Measurements from ENCODE around the gene LRRC53.

Gene LRRC53, protein sequence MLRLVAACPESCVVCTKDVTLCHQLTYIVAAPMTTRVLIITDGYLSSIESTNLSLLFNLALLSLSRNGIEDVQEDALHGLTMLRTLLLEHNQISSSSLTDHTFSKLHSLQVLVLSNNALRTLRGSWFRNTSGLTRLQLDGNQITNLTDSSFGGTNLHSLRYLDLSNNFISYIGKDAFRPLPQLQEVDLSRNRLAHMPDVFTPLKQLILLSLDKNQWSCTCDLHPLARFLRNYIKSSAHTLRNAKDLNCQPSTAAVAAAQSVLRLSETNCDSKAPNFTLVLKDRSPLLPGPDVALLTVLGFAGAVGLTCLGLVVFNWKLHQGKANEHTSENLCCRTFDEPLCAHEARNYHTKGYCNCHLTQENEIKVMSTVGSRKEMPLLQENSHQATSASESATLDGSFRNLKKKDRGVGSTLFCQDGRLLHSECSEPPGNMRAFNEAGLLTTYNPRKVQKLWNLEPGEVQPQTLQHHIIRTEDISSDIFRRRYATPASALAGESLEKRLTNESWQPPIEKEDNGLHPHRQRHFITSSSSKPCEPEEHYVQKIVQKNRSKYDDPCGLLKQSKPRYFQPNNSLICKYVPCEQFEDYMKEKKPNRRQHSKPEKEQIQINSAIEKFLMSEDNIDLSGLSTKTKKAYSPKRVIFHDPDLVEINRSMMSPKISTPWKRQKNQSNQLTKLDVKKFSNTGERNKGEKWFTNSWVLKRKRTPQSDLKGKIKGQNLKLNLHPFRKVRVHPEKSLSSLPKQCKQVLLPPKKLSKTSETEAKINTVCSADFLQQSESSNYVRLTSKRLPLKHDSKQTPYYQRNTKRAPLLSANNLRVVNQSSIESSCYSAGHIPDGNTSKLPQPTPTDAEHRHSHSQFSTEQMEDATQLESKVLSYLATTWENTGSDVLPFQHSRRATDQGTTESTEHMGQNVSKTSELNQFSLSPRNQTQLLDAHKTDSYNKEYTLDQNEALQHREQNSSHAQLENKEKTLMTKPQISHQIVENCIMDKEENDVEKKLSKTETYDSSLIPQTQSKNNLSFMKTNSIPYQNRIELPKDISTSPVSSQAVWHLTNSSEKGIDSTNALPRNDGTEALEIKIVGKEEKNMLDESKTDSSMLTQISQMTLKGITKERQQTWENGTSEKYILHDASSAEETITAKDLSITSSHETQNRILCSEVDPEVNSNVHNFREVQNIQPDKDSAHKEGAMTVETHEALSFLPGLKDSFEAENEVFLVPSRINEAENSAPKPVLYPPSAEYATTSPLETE

DNA sequence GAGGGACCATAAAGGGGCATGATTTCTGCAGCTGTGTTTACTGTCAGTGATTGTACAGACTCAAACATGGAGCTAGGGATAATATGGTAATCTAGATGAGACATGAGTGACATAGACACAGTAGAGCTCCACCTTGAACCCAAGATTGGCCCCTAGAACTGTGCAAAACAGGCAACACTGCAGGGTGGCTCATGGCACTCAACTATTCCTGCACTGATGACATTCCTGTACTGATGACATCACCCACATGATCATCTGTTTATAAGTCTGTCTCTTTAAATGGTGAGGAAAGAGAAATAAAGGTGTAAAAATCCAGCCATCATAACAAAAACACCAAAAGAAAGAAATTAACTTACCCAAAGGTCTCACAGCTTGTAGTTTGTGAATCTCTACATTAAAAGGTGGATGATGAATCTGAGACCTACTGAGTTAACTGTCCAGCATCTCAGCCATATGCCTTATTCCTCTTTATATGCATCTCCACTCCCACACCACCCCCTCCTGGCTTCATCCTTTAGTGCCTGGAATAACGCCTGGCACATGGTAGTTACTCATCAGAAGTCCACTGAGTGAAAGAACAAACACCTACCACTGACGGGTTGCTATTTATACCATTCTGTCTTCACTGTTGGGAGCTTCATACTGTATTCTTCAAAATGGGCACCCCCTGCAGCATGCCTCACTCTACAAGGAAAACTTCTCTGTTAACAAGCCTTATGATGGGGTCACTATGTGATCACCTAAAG is at the start of gene LRRC53:
TSS of gene LRRC53 (minus strand) at position 442 of the 746 bp plus-strand sequence. CDS start 29,262 bp downstream, outside the sequence.
- DNase-seq (ENCODE audit: low read depth) = no peak

DNA sequence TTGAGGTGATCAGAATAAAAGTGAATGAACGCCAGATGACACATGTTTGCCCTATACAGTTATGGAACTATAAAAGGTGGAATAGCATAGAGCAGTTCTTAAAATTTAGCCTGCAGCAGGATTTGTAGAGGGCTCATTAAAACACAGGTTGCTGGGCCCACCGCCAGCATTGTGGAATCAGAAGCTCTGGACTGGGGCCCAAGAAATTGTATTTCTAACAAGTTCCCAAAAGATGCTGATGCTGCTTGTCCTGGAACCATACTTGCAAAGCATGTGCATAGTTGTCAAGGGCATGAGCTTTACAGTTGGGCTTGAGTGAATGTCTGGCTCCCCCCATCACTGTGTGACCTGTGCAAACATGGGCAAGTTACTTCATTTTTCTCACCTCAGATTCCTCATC is 37.5 kb upstream of the LRRC53 start:
- DNase-seq (ENCODE audit: low read depth) = no peak

DNA sequence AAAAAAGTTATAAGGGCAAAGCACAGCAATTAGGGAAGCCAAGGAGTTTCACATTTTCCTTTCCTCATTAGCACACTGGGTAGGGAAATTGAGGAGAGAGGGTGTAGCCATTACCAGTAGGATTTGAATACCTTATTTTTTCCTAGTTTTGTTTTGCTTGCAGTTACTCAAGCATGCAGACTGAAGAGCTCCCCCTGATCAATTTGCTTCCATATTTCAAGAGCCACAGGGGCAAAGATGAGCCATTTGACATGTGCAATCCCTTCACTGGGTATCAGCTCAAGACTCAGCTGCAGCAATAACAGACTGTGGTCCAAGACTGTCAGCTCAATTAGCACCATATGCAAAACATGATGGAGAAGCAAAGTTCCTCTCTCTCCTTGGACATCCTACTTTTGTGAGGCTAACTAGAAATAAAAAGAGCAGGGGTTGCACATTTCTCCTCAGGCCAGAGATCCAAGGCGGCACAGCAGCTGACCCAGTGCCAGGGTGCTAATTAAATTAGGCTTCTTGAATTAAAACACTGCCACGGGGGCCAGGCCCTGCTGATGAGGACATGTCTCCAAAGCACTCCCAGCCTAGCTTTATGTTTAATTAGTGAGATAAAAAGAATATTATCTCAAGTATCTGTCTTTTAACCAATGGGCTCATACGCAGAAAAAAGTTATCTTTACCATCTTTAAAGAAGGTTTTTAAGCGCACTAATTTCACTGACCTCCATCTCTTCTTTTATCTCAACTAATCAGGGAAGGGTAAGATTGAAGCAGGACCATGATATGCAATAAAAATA is 36.7 kb upstream of the LRRC53 start:
- DNase-seq (ENCODE audit: low read depth) = no peak

DNA sequence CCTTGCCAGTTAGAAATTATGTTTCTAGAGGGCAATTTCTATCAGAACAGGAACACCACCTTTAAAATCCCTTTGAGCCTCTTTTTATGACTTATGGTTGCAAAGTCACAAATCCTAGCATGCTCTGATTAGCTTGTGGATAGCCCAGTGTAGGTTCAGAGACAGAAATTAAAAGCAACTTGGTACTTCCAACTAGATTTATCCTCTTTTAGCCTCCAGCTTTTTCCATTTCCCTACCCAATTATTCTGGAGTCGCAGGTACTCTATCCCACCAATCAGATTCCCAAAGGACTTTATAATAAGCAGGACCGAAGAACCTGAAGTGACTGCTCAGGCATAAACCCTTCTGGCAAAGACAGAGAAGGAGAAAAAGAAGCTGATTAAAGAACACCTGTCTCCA is 33.4 kb upstream of the LRRC53 start:
- no peak for DNase-seq (ENCODE audit: low read depth)

- peak; percentile 47 for DNase-seq (ENCODE audit: low read depth)
Measured at GRCh38 chr1:74534241-74534640, 21.8 kb upstream of the LRRC53 start.

- DNase-seq (ENCODE audit: low read depth) = no peak
Measured at GRCh38 chr1:74531796-74532195, 19.4 kb upstream of the LRRC53 start.

- no peak for DNase-seq (ENCODE audit: low read depth)
Measured at GRCh38 chr1:74530892-74531291, 18.5 kb upstream of the LRRC53 start.

- no peak for DNase-seq (ENCODE audit: low read depth)
Measured at GRCh38 chr1:74528123-74528522, 15.7 kb upstream of the LRRC53 start.

DNA sequence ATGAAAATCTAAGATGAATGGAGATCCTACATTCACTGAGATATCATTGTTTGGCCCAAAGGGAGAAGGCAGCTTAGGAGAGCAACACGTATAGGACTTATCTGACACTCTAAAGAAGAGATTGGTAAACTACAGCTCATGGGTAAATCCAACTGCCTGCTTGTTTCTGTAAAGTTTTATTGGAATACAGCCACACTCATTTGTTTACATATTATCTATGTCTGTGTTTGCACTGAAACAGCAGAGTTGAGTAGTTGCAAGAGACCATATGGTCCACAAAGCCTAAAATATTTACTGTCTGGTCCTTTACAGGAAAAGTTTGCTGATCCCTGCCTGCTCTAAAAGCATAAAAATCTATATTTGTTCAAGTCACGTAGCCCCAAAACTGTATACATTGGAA is 14.3 kb upstream of the LRRC53 start:
- DNase-seq (ENCODE audit: low read depth) = no peak

DNA sequence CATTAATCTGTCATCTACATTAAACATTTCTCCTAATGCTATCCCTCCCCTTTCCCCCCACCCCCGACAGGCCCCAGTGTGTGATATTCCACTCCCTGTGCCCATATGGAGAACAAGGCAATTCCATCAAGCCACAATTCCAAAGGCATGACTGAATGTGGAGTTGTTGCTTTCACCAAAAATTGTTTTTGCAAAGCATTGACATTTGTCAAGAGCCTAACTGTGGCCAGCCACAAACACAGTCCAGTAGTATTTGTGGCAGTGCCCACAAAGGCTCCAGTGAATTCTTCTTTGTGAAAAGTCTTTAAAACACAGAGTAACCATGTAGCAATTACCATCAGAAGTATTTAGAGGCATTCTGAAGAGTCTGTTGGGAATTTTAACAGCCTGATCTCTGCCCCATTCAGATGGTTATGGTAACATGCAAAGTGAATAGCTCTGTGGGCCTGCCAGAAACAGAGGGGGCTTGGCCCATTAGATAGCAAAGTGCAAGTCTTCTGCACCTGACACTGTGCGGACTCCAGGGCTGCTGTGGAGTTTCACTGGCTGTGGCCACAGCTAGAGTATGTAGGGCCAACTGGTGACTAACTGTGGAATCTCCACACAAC is 11.6 kb upstream of the LRRC53 start:
- no peak for DNase-seq (ENCODE audit: low read depth)

GRCh38 chr1:74522148-74522547 is 9.7 kb upstream of the LRRC53 start:
- DNase-seq (ENCODE audit: low read depth) = no peak

DNA sequence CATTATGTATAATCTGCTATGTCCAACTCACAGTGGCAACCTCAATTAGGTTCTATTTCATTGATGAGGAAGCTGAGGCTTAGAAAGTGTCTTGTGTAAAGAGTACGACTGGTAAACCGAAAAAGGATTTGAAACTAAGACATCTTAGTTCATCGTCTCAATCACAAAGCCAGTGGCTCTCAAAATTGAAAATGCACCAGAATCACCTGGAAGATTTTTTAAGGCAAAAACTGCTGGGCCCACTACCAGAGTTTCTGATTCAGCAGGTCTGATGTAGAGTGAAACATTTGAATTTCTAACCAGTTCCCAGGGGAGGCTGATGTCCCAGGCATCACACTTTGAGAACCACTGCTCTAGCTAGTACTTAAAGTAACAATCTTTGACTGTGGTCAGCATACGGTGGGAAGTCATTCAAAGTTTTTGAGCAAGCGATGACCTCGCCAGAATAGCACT is 5.2 kb upstream of the LRRC53 start:
- no peak for DNase-seq (ENCODE audit: low read depth)

DNA sequence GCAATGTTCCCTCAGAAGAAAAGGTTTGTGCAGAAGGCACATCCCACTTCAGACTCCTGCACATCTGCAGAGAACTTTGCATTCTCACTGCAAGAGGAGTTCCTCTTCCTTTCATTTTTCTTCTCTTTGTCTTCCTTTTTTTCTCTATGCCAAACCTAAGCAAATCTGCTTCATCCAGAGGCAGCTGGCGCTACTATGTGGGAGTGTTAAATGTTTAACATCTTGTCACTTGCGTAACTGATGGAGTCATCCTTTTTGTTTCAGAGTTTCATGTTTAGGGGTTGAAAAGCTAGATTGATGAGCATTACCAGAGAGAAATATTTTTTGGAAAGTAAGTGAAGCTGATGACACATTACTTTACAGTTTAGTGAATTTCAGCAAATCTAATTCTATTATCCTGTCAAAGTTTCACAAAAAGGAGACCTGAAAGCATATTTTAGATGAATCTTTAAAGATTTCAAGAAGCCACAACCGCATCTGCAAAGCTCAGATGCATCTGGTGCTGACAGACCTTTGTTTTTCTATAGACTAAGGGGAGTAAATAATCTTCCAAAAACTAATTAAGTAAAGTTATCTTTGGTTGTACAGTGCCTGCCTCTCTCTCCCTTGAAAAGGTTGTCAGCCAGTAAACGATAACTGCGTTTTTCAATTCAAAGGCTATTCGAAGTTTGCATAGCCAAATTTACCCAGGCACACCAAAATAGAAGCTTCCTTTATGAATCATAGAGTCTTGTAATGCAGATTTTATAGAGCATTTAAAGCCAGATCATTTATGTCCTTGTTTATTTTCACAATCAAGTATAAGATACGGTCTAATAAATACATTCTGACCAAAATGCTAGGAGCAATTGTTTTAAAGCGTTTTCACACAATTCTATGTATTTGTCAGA is 1.2 kb upstream of the LRRC53 start:
- DNase-seq (ENCODE audit: low read depth) = no peak

- DNase-seq (ENCODE audit: low read depth) = no peak
Measured at GRCh38 chr1:74508449-74508848, 4.0 kb downstream of the LRRC53 start.

DNA sequence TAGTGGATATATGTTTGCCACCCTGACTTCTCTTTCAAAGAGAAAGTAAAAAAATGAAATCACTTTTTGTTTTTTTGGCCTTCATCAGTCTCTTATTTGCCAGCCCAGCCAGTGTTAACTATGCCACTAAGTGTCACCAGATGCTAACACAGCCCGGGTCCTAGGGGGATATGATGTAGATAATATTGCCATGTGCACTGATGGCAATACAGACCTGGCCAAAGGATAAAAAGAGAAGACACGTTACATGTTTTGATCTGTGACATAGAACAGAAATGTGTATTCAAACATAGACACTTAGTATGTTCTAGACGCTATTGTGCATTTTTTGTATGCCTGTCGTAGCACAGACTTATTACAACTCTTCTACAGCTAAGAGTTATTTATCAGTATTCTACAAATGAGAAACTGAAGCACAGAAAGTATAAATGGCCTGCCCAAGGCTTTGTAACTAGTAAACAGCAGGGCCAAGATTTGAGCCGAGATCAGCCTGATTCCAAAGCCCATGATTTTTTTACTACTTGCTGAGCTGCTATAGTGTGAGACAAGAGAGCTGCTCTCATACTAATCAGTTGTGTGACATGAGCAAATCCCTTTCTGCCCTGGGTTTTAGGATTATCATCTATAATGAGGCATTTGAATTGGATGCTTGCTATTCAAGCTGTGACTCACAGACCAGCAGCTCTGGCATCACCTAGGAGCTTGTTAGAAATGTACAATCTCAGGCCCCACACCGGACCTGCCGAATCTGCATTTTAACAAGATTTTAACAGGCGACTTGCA is 6.3 kb downstream of the LRRC53 start:
- no peak for DNase-seq (ENCODE audit: low read depth)

GRCh38 chr1:74504933-74505512 is 7.4 kb downstream of the LRRC53 start:
- DNase-seq (ENCODE audit: low read depth) = no peak

DNA sequence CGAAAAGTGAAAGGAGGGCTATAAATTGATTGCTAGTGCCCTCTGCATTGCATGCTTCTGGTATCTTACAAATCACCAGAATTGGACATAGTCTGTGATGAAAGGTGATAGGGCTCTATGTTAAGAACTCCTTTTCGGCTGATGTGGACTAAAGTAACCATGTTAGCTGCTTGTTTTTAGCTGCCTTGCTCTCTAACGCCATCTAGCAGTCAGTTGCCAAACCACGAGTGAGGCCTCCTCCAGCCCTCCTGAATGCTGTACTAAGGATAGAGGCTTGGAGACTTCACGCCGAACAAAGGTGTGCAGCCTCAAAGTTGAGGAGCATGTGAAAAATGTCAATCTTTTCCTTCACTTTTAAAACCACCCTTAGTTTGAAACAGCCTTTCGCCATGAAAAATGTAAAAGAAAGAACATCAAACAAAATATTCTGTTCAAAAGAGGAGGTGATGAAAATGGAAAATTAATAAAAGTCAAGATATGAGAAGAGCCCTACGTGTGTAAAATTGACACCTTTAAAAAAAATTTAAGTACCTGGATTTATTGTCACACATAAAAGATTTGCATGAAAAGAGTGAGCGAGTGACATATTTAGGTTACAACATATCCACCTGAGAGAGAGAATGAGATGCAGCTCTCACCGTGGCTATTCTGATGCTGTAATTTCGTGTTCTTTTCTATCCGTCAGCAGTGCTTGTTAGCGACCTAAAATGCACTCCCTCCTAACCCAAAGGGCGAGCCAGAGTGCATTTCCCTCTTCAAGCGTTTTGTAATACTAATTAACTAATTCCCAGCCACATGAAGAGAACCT is 8.1 kb downstream of the LRRC53 start:
- peak; percentile 27 for DNase-seq (ENCODE audit: low read depth)

Data from stromal cell of bone marrow (primary cell).